ENCODE measurements around the gene PALD1.

GRCh38 chr10:70593513-70593890, 114.9 kb downstream of the PALD1 start:
- TF ChIP-seq CTCF (IDR thresholded peaks at IDR 0.05): no peak
- TF ChIP-seq POLR2A (IDR thresholded peaks at IDR 0.05): no peak

Measured in thyroid gland (tissue), 4 donors.